Stimulated activated naive B cell treated with anti-CD40 and anti-IgM and Interleukin-4, amounts not matched to agents 10 μg/mL and 1 μg/mL and 100 μg/mL, for 72 hours (primary cell): ENCODE measurements around the gene ZNRF3.

Experiments
- ATAC-seq, 2 donors: fragments of 150-1000 bp; cut with Tn5 transposase; replicated peaks; 2 replicates each; pipeline ENCODE4 v1.10.0; 2021; ENCODE audit warnings: moderate library complexity in 1 of 2
- DNase-seq: peaks from one replicate; pipeline ENCODE4 v3.0.0; 2021
- H3K27ac Mint-ChIP-seq: one replicate; pipeline ENCODE4 v1.8.0; 2022; ENCODE audit warnings: mild to moderate bottlenecking, mixed read lengths
- H3K27me3 Mint-ChIP-seq, 2 donors: one replicate each; pipeline ENCODE4 v1.8.0; 2022; ENCODE audit warnings: mixed read lengths in 2 of 2
- H3K36me3 Mint-ChIP-seq, 2 donors: one replicate each; pipeline ENCODE4 v1.8.0; 2022; ENCODE audit warnings: mixed read lengths in 2 of 2, mild to moderate bottlenecking in 1 of 2
- H3K4me1 Mint-ChIP-seq, 2 donors: one replicate each; pipeline ENCODE4 v1.8.0; 2022; ENCODE audit warnings: mixed read lengths in 2 of 2, mild to moderate bottlenecking in 1 of 2
- H3K4me3 Mint-ChIP-seq, 2 donors: one replicate each; pipeline ENCODE4 v1.8.0; 2022; ENCODE audit warnings: mild to moderate bottlenecking in 2 of 2, mixed read lengths in 2 of 2, moderate library complexity in 1 of 2
- H3K9me3 Mint-ChIP-seq, 2 donors: one replicate each; pipeline ENCODE4 v1.8.0; 2022; ENCODE audit warnings: mixed read lengths in 2 of 2, mild to moderate bottlenecking in 1 of 2

The ZNRF3 gene

GRCh38 chr22:29098296-29098695 lies 214.9 kb downstream of the ZNRF3 start:
- peaks cover 20 to 23% of the 10 kb centered on the region in 2 donors for H3K27me3 Mint-ChIP-seq
- no peak overlapping the region for H3K4me3 Mint-ChIP-seq
- H3K4me1 Mint-ChIP-seq = no peaks in the 10 kb centered on the region
- ATAC-seq (no peak), DNase-seq (no peak)
- H3K36me3 Mint-ChIP-seq = no peaks in the 10 kb centered on the region
- no peak overlapping the region for H3K27ac Mint-ChIP-seq
- no peaks in the 10 kb centered on the region for H3K9me3 Mint-ChIP-seq

DNA sequence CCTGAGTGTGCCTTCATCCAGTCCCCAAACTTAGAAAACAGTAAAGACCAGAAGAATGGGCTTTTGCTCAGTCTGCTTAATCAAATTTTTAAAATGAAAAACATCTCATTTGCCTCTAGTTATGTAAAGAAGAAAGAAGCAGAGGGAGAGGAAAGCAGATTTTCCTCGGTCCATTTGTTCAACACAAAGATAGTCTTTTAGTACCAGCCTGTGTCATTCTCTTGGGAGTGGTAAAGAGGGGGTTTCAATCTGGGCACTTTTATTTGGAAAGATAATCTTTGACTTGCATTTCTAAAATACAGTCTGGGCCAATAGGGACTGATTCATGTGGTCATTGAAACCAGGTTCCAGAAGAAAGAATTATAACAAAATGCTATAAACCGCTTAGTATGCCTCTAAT lies 218.9 kb downstream of the ZNRF3 start:
- no peak overlapping the region for H3K27ac Mint-ChIP-seq
- H3K4me3 Mint-ChIP-seq = no peak overlapping the region
- DNase-seq = no peak
- no peaks in the 10 kb centered on the region for H3K9me3 Mint-ChIP-seq
- ATAC-seq = no peak
- H3K27me3 Mint-ChIP-seq = peaks cover 11 to 25% of the 10 kb centered on the region in 2 donors
- no peaks in the 10 kb centered on the region for H3K4me1 Mint-ChIP-seq
- H3K36me3 Mint-ChIP-seq = no peaks in the 10 kb centered on the region

- H3K36me3 Mint-ChIP-seq = no peaks in the 10 kb centered on the region
- H3K4me1 Mint-ChIP-seq = no peaks in the 10 kb centered on the region
- no peak for DNase-seq
- no peak for ATAC-seq
- no peak overlapping the region for H3K4me3 Mint-ChIP-seq
- H3K27me3 Mint-ChIP-seq = peaks cover 11 to 25% of the 10 kb centered on the region in 2 donors
- no peak overlapping the region for H3K27ac Mint-ChIP-seq
- H3K9me3 Mint-ChIP-seq = no peaks in the 10 kb centered on the region
These were observed 219.7 kb downstream of the ZNRF3 start for GRCh38 chr22:29103121-29103520.

GRCh38 chr22:29105468-29105867 lies 222.1 kb downstream of the ZNRF3 start:
- Mint-ChIP-seq H3K4me3 (no peak overlapping the region), H3K4me1 (no peaks in the 10 kb centered on the region), H3K9me3 (no peaks in the 10 kb centered on the region), H3K27ac (no peak overlapping the region), H3K36me3 (no peaks in the 10 kb centered on the region), H3K27me3 (peaks cover 16 to 32% of the 10 kb centered on the region in 2 donors)
- DNase-seq = no peak
- no peak for ATAC-seq

DNA sequence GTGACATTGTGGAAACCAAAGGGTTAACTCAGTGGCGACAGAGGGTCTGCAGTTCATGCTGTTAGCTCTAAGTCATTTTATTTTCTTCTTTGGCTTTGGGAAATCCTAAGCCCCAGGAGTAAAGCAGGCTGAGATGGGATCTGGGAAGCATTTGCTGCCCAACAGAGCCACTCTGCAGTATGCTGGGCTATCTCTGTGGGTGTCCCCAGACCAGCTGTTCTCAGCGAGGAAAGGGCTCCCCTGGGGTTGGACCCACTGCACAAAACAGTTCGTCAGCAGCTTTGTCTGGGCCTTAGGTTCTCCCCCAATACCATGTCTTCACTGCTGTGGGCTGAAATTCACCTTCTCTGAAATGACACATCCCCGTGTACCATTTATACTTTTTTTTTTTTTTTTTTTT lies 223.5 kb downstream of the ZNRF3 start:
- ATAC-seq = no peak
- Mint-ChIP-seq H3K36me3 (no peaks in the 10 kb centered on the region), H3K4me1 (no peaks in the 10 kb centered on the region), H3K4me3 (no peak overlapping the region), H3K9me3 (no peaks in the 10 kb centered on the region), H3K27ac (no peak overlapping the region), H3K27me3 (peaks cover 20 to 37% of the 10 kb centered on the region in 2 donors)
- DNase-seq = no peak
